ENCODE measurements around the gene GDPGP1. TPM values are rescaled to one million over a fixed set of nuclear protein-coding genes. Genes with fewer than 3 reads are reported as not detected.
A peak's percentile ranks its signal among the peaks of the same experiment; 100 is the strongest.
"Not testable (repeated sequence)": the region's sequence is repeated elsewhere in the genome, so short reads cannot be mapped to it uniquely, and the experiment has no call there.

The GDPGP1 gene
- total and polyA plus RNA-seq, 12 donors, result 3.0 to 16.3 (median 13.0) TPM

DNA sequence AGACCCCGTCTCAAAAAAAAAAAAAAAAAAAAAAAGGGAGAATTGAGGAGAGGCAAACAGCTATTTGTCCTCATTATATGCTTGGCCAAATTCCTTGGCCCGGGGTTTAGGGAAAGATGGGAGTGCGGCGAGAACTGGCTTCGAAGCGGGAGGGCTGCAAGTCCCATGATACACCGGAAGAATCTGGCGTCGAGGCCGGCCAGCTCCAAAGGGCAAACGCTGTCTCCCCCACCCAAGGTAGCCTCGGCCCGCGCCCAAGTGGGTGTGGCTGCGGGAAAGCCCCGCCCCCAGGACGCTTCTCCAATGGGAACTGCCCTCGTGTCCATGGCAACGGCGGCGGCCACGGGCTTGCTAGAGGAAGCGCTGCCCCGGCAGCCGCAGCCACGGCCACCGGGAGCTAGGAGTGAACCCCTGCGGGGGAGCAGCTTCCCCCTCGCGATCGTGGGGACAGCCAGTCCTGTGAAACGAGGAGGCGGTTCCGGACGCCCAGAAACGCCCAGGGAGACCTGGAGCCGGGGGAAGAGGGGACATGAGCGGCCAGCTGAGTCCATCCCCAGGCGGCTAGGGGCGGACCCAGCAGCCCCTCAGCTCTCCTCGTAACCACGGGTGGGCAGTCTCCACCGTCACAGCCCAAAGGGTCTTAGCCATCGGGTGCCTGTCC is 15.3 kb downstream of the GDPGP1 start, which contains the start of gene TTLL13:
Gene TTLL13 (plus strand): TSS at position 354 of the 661 bp plus-strand sequence. CDS start 1,075 bp downstream, outside the sequence.
- 0 to 1% methylated on average over 41 to 44 of the region's 44 CpGs for WGBS, 2 donors
- DNase-seq (peak; percentile 94 to 97), ATAC-seq (peak; percentile 93 to 98 (median 98))
- Histone ChIP-seq H3K27me3 (no peaks in the 10 kb centered on the region), H3K9me3 (no peaks in the 10 kb centered on the region), H3K4me3 (peak within 1 kb of the TSS; percentile 41 to 75 (median 58)), H3K27ac (peak within 1 kb of the TSS in 9 of 10 donors; percentile 4 to 82 (median 71)), H3K4me1 (peaks cover 0 to 22% (median 15%) of the 10 kb centered on the region in 9 donors), H3K36me3 (no peaks in the 10 kb centered on the region)
- intact Hi-C loops (cut with DNase I), result loop anchor here in 1 of 10 donors (2.0 kb wide), 1 partner anchor 15 kb away; the partner anchor contains the start of gene NGRN
- TF ChIP-seq, protein P1, sequence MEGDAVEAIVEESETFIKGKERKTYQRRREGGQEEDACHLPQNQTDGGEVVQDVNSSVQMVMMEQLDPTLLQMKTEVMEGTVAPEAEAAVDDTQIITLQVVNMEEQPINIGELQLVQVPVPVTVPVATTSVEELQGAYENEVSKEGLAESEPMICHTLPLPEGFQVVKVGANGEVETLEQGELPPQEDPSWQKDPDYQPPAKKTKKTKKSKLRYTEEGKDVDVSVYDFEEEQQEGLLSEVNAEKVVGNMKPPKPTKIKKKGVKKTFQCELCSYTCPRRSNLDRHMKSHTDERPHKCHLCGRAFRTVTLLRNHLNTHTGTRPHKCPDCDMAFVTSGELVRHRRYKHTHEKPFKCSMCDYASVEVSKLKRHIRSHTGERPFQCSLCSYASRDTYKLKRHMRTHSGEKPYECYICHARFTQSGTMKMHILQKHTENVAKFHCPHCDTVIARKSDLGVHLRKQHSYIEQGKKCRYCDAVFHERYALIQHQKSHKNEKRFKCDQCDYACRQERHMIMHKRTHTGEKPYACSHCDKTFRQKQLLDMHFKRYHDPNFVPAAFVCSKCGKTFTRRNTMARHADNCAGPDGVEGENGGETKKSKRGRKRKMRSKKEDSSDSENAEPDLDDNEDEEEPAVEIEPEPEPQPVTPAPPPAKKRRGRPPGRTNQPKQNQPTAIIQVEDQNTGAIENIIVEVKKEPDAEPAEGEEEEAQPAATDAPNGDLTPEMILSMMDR (IDR thresholded peaks at IDR 0.05), result no peak

DNA sequence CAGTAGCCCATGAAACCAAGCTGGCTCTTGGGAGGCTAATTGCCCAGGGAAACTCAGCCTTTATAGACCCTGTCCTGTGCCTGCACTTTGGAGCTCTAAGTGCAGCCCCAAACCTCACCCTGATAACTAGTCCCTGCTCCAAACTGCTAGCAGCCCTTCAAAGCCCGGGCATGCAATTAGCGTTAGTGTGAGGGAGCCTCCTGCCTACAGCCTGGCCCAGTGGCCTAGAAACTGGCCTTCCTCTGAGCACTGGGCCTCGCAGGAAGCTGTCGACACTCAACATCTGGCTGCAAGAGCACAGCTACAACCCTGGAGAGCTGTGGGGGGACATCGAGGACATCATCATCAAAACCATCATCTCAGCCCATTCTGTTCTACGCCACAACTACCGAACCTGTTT is 23.8 kb downstream of the GDPGP1 start:
- DNase-seq, result no peak
- H3K27me3 ChIP-seq, result no peaks in the 10 kb centered on the region

DNA sequence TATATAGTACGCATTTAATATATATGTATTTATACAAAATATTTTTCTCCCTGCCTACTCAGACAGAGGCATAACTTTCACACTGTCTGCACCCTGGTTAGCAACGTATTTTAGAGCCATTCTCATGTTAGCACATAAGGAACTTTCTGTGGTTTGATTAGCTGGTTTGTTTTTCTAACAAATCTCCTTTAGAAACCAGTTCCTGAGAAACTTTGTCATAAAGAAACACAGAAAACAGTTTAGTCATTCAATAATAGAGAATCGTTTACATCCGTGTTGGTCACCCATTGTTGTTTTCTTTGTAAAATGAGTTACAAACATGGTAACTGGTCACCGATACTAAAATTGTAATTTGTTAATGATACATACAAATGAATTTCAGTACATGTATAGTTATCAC is 25.5 kb downstream of the GDPGP1 start:
- DNase-seq (no peak), ATAC-seq (no peak)
- WGBS, 2 donors, result 87 to 91% methylated on average over 5 of the region's 5 CpGs
- no peaks in the 10 kb centered on the region for H3K27me3 ChIP-seq
- intact Hi-C loops (cut with DNase I), result no loop called here
- TF ChIP-seq, protein P1 (IDR thresholded peaks at IDR 0.05), result no peak
- no peak overlapping the region for H3K4me3 ChIP-seq
- peaks cover 0 to 15% (median 4%) of the 10 kb centered on the region in 9 donors for H3K4me1 ChIP-seq
- H3K9me3 ChIP-seq, result no peaks in the 10 kb centered on the region
- H3K36me3 ChIP-seq, result no peaks in the 10 kb centered on the region
- no peak overlapping the region for H3K27ac ChIP-seq

More for the DNA sequence above, 23.8 kb downstream of the GDPGP1 start:
- TF ChIP-seq, protein P1 (IDR thresholded peaks at IDR 0.05), result no peak
- Histone ChIP-seq H3K9me3 (no peaks in the 10 kb centered on the region), H3K36me3 (no peaks in the 10 kb centered on the region), H3K4me3 (no peak overlapping the region), H3K27ac (no peak overlapping the region), H3K4me1 (peaks cover 0 to 10% (median 0%) of the 10 kb centered on the region in 9 donors)
- ATAC-seq, result no peak
- intact Hi-C loops (cut with DNase I), result no loop called here
- 73 to 86% methylated on average over 7 of the region's 7 CpGs for WGBS, 2 donors

DNA sequence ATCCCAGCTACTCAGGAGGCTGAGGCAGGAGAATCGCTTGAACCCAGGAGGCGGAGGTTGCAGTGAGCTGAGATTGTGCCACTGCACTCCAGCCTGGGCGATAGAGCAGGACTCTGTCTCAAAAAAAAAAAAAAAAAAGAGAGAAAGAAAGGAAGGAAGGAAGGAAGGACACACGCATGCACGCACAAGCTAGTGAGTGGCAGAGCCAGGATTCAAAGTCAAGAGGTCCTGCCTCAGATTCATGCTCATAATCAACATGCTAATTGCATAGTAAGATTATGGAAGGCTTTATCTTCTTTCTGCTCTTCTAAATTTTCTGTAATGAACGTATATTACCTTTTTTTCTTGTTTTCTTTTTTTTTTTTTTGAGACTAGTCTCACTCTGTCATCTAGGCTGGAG is 26.7 kb downstream of the GDPGP1 start:
- H3K4me3 ChIP-seq; H3K27me3 ChIP-seq; ATAC-seq; H3K27ac ChIP-seq; H3K36me3 ChIP-seq; H3K9me3 ChIP-seq; DNase-seq; intact Hi-C loops (cut with DNase I): not testable (repeated sequence)
- H3K4me1 ChIP-seq, result peaks cover 0 to 21% (median 8%) of the 10 kb centered on the region in 9 donors
- 69 to 75% methylated on average over 5 to 6 of the region's 6 CpGs for WGBS, 2 donors

DNA sequence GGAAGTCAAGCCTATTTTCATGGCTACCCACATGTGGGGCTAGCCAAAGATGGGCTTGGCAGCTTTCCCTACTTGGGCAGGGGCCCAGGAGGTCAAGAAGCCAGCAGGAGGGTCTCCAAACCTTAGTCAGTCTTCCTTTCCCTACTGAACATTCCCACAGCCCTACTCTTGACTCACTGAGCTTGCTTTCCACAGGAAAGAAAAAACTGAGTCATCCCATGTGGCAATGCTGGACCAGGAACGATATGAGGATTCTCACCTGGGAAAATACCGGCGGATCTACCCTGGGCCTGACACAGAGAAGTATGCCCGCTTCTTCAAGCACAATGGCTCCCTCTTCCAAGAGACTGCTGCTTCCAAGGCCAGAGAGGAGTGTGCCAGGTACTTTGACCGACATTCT is 27.8 kb downstream of the GDPGP1 start:
- 89 to 93% methylated on average over 5 of the region's 5 CpGs for WGBS, 2 donors
- H3K4me3 ChIP-seq, result no peak overlapping the region
- H3K9me3 ChIP-seq, result no peaks in the 10 kb centered on the region
- ATAC-seq (no peak), DNase-seq (no peak)
- no peaks in the 10 kb centered on the region for H3K36me3 ChIP-seq
- no peaks in the 10 kb centered on the region for H3K27me3 ChIP-seq
- TF ChIP-seq, protein P1 (IDR thresholded peaks at IDR 0.05), result no peak
- H3K4me1 ChIP-seq, result peaks cover 3 to 28% (median 13%) of the 10 kb centered on the region in 9 donors
- no peak overlapping the region for H3K27ac ChIP-seq
- intact Hi-C loops (cut with DNase I), result no loop called here

Data from heart right ventricle (tissue), 16 donors.